IMR-90 (cell line): Measurements from ENCODE around the gene SLC4A1. TPM values are rescaled to one million over a fixed set of nuclear protein-coding genes. Genes with fewer than 3 reads are reported as not detected.
A peak's percentile ranks its signal among the peaks of the same experiment; 100 is the strongest.

Source experiments
- ATAC-seq: fragments of 200-7000 bp; cut with Tn5 transposase; 2 replicates; pipeline ENCODE4 v1.9.1; 2020; ENCODE audit warnings: low read depth, mild to moderate bottlenecking, moderate library complexity
- BruUV-seq: library from RNA; stranded (reverse); fragments of 400-500 nt; replicated peaks from 2 replicates; lab custom pipeline; 2021; lab: Mats Ljungman, UMichigan
- CTCF ChIA-PET: fragments of 300-600 bp; formaldehyde crosslinking; extraction: SDS; loops from one replicate; lab custom pipeline; 2021; ENCODE audit warnings: antibody characterized with exemption; lab: Yijun Ruan, JAX
- POLR2A ChIA-PET: fragments of 300-600 bp; sonication (Branson Sonifier 250); formaldehyde crosslinking; loops from one replicate; lab custom pipeline; 2022; ENCODE audit warnings: antibody characterized with exemption; ENCODE audit not compliant: unreplicated experiment; lab: Charles Lee
- DNase-seq: peaks from one replicate; pipeline ENCODE4 v3.0.0; 2013
- H2AFZ ChIP-seq: replicated peaks from 2 replicates; pipeline ENCODE3; 2013; ENCODE audit warnings: low read length, mild to moderate bottlenecking; ENCODE audit not compliant: poor library complexity
- H2AK5ac ChIP-seq: 2 replicates; pipeline ENCODE4 v1.6.1; 2013; ENCODE audit warnings: low read depth, low read length, inconsistent platforms
- H2AK9ac ChIP-seq: replicated peaks from 2 replicates; pipeline ENCODE3; 2013; ENCODE audit warnings: mild to moderate bottlenecking, low read depth, low read length, moderate library complexity; ENCODE audit not compliant: poor library complexity
- H2BK120ac ChIP-seq: 2 replicates; pipeline ENCODE4 v1.6.1; 2013; ENCODE audit warnings: low read depth, low read length, inconsistent platforms
- H2BK15ac ChIP-seq: 3 replicates; pipeline ENCODE4 v1.6.1; 2013; ENCODE audit warnings: low read depth, low read length, inconsistent platforms
- H2BK20ac ChIP-seq: 2 replicates; pipeline ENCODE4 v1.6.1; 2013; ENCODE audit warnings: low read depth, mild to moderate bottlenecking, inconsistent platforms, low read length, moderate library complexity
- H2BK5ac ChIP-seq: 2 replicates; pipeline ENCODE4 v1.6.1; 2013; ENCODE audit warnings: mild to moderate bottlenecking, low read depth, low read length, inconsistent platforms; ENCODE audit not compliant: poor library complexity, severe bottlenecking
- H3K14ac ChIP-seq: replicated peaks from 2 replicates; pipeline ENCODE4 v1.6.1; 2013; ENCODE audit warnings: low read depth, low read length, inconsistent platforms
- H3K18ac ChIP-seq: 2 replicates; pipeline ENCODE4 v1.6.1; 2013; ENCODE audit warnings: low read depth, low read length, control low read depth
- H3K23ac ChIP-seq: 2 replicates; pipeline ENCODE4 v1.6.1; 2013; ENCODE audit warnings: low read depth, low read length, inconsistent platforms
- H3K27ac ChIP-seq: 2 replicates; pipeline ENCODE4 v1.5.1; 2013; ENCODE audit warnings: mild to moderate bottlenecking, control low read depth, low read length; ENCODE audit not compliant: insufficient read depth
- H3K27me3 ChIP-seq: 2 replicates; pipeline ENCODE4 v1.6.1; 2013; ENCODE audit warnings: low read length; ENCODE audit not compliant: control insufficient read depth, insufficient read depth
- H3K36me3 ChIP-seq: 2 replicates; pipeline ENCODE4 v1.6.1; 2013; ENCODE audit warnings: low read length, mixed read lengths; ENCODE audit not compliant: control insufficient read depth, insufficient read depth
- H3K4ac ChIP-seq: 2 replicates; pipeline ENCODE4 v1.6.1; 2013; ENCODE audit warnings: low read depth, low read length, inconsistent platforms
- H3K4me1 ChIP-seq: 2 replicates; pipeline ENCODE4 v1.6.1; 2013; ENCODE audit warnings: low read length, mixed read lengths; ENCODE audit not compliant: control insufficient read depth, insufficient read depth
- H3K4me2 ChIP-seq: 2 replicates; pipeline ENCODE4 v1.6.1; 2013; ENCODE audit warnings: low read depth, mild to moderate bottlenecking, control low read depth, low read length, moderate library complexity
- H3K4me3 ChIP-seq: 2 replicates; pipeline ENCODE4 v1.5.1; 2013; ENCODE audit warnings: low read depth, mild to moderate bottlenecking, control low read depth, low read length, moderate library complexity; ENCODE audit not compliant: insufficient read depth
- H3K56ac ChIP-seq: 2 replicates; pipeline ENCODE4 v1.6.1; 2013; ENCODE audit warnings: low read length, inconsistent platforms; ENCODE audit not compliant: insufficient read depth; ENCODE audit errors: extremely low read depth
- H3K79me1 ChIP-seq, 2 experiments: 2 replicates each; pipeline ENCODE4 v1.6.1; 2013; ENCODE audit warnings: low read length in 2 of 2, inconsistent platforms in 1 of 2, low read depth in 1 of 2
- H3K9ac ChIP-seq: 2 replicates; pipeline ENCODE4 v1.6.1; 2013; ENCODE audit warnings: low read depth, low read length, control low read depth
- H3K9me1 ChIP-seq: 2 replicates; pipeline ENCODE4 v1.6.1; 2013; ENCODE audit warnings: low read length, inconsistent platforms; ENCODE audit not compliant: insufficient read depth
- H3K9me3 ChIP-seq: 2 replicates; pipeline ENCODE4 v1.6.1; 2013; ENCODE audit warnings: low read length; ENCODE audit not compliant: control insufficient read depth, insufficient read depth
- H4K20me1 ChIP-seq: 2 replicates; pipeline ENCODE4 v1.6.1; 2013; ENCODE audit warnings: low read length, inconsistent platforms; ENCODE audit not compliant: insufficient read depth
- H4K5ac ChIP-seq: 2 replicates; pipeline ENCODE4 v1.6.1; 2013; ENCODE audit warnings: mild to moderate bottlenecking, low read depth, low read length, control low read depth
- H4K8ac ChIP-seq, 2 experiments: 2 replicates each; pipeline ENCODE4 v1.6.1; 2013; ENCODE audit warnings: low read depth in 2 of 2, low read length in 2 of 2, control low read depth in 1 of 2, inconsistent platforms in 1 of 2
- H4K91ac ChIP-seq: 2 replicates; pipeline ENCODE4 v1.6.1; 2013; ENCODE audit warnings: low read depth, low read length, inconsistent platforms; ENCODE audit not compliant: insufficient read depth
- MAZ ChIP-seq: IDR thresholded peaks from 2 replicates; pipeline ENCODE4 v1.6.1; 2012; ENCODE audit warnings: low read depth, mild to moderate bottlenecking, low read length, improper control_type of control experiment, moderate library complexity, borderline replicate concordance
- MXI1 ChIP-seq: IDR thresholded peaks from 2 replicates; pipeline ENCODE4 v1.6.1; 2012; ENCODE audit warnings: low read depth, mild to moderate bottlenecking, low read length, moderate library complexity, borderline replicate concordance
- WGBS, 2 experiments: methylation state at CpG; one replicate each; pipeline versions ENCODE4 v1.1.5 to v1.1.7; 2013; ENCODE audit warnings: missing lambda C conversion rate in 2 of 2; ENCODE audit not compliant: insufficient read length in 1 of 2; ENCODE audit errors: extremely low coverage in 2 of 2; 5-methylcytosine and 5-hydroxymethylcytosine counted together
- dilution Hi-C: fragments of 300-500 bp; cut with HindIII; formaldehyde crosslinking; loops from one replicate; pipeline ENCODE4 v1.14.3; 2018; ENCODE audit warnings: low sequenced_read_pairs; ENCODE audit not compliant: unreplicated experiment
- in situ Hi-C: fragments of 300-500 bp; cut with MboI; formaldehyde crosslinking; loops from 3 replicates; pipeline ENCODE4 v1.14.3; 2019; ENCODE audit warnings: low sequenced_read_pairs, inconsistent platforms, mixed read lengths
- intact Hi-C: fragments of 100-400 bp; cut with micrococcal nuclease; formaldehyde crosslinking; loops from 2 replicates; pipeline ENCODE4 v1.10.0; 2022
- polyA plus RNA-seq, 3 experiments: library from polyadenylated mRNA; depleted of rRNA; stranded (reverse); fragments of >200 nt; gene quantifications; 2 replicates each; pipeline ENCODE4 v1.2.3, GENCODE V29; 2012; ENCODE audit warnings: low replicate concordance in 1 of 3
- total RNA-seq: library from RNA; depleted of rRNA; stranded (reverse); fragments of >200 nt; gene quantifications from 2 replicates; pipeline ENCODE4 v1.2.3, GENCODE V29; 2012
- TF ChIP-seq, protein P1 (sequence below): fragments of 150-350 bp; IDR thresholded peaks from 2 replicates; pipeline ENCODE4 v1.6.1; 2017; ENCODE audit warnings: mild to moderate bottlenecking, antibody characterized with exemption, low read length, low read depth

Gene SLC4A1
- total and polyA plus RNA-seq, 2 of the 4 experiments (the other 2 are of a cell fraction) = not detected

DNA sequence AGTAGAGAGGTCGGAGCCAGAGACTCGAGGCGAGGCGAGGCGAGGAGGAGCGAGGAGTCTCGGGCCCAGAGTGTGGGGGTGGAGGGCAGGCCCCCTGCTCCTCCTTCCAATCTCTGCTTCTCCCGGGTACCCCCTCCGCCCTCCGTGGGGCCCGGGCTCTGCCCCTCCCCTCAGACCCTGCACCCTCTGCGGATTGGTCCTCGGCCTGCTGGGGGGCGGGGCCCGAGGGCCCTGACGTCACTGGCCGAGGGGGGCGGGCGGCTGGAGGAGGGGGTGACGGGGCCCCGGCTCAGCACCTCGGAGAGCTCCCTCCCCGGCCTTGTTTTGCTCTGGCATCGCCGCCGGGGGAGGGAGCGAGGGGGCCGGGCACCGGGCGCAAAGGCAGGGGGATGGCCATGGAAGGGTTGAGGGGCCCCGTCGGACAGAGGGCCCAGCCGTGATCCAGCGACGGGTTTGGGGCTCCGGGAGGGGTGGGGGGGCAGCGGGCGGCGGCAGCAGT, 40.4 kb upstream of the SLC4A1 start, which contains the start of gene RUNDC3A:
Gene RUNDC3A, plus strand, starts transcription at position 282 of the 499 bp plus-strand sequence. CDS start 232 bp downstream, outside the sequence.
- ChIA-PET CTCF (no interaction called here), POLR2A (interaction anchor here (0.5 to 0.8 kb wide), 2 partner anchors 9 to 109 kb away, joined by 3 to 4 read pairs; partner anchors contain the start of gene ATXN7L3)
- DNase-seq (peak; percentile 69), ATAC-seq (peak; percentile 100)
- no peak within 1 kb of the TSS for H2BK120ac ChIP-seq
- H2AK9ac ChIP-seq = no peak within 1 kb of the TSS
- no peak within 1 kb of the TSS for H3K27ac ChIP-seq
- dilution Hi-C loops = no loop called here
- peaks cover 50% of the 10 kb centered on the region for H3K27me3 ChIP-seq
- no peak within 1 kb of the TSS for H4K91ac ChIP-seq
- H3K9ac ChIP-seq = no peak within 1 kb of the TSS
- in situ Hi-C loops = no loop called here
- no peak within 1 kb of the TSS for H2BK5ac ChIP-seq
- no CpG with 5 or more reads among the region's 39 CpGs for WGBS, 2 experiments
- H2AFZ ChIP-seq = peak within 1 kb of the TSS; percentile 86
- H3K4me1 ChIP-seq = peaks cover 4% of the 10 kb centered on the region; the same call in 1 of the 2 replicates
- no peak within 1 kb of the TSS for H3K23ac ChIP-seq
- H2BK20ac ChIP-seq = no peak within 1 kb of the TSS
- H2AK5ac ChIP-seq = no peak within 1 kb of the TSS
- no peak within 1 kb of the TSS for H3K56ac ChIP-seq
- peak within 1 kb of the TSS; percentile 41 for H3K4me3 ChIP-seq
- no peaks in the 10 kb centered on the region for H3K9me1 ChIP-seq
- H3K18ac ChIP-seq = no peak within 1 kb of the TSS
- peak within 1 kb of the TSS; percentile 89 for H3K4me2 ChIP-seq
- H3K14ac ChIP-seq = no peak within 1 kb of the TSS
- H3K36me3 ChIP-seq = no peaks in the 10 kb centered on the region
- H4K20me1 ChIP-seq = no peaks in the 10 kb centered on the region
- no peak within 1 kb of the TSS for H3K4ac ChIP-seq
- no peaks in the 10 kb centered on the region for H3K9me3 ChIP-seq
- intact Hi-C loops = loop anchor here (5.0 kb wide), 1 partner anchor 86 kb away; no protein-coding TSS in a partner anchor
- no peak within 1 kb of the TSS for H4K5ac ChIP-seq
- no TSS peak for BruUV-seq
- no peaks in the 10 kb centered on the region for H3K79me1 ChIP-seq
- TF ChIP-seq, protein P1, sequence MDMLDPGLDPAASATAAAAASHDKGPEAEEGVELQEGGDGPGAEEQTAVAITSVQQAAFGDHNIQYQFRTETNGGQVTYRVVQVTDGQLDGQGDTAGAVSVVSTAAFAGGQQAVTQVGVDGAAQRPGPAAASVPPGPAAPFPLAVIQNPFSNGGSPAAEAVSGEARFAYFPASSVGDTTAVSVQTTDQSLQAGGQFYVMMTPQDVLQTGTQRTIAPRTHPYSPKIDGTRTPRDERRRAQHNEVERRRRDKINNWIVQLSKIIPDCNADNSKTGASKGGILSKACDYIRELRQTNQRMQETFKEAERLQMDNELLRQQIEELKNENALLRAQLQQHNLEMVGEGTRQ = no peak
- TF ChIP-seq MXI1 (0 out of 2 replicates have a peak, but pooled peaks have one; percentile 66), MAZ (peak; percentile 96)
- no peak within 1 kb of the TSS for H2BK15ac ChIP-seq
- H4K8ac ChIP-seq = no peak within 1 kb of the TSS
